Left lung (tissue), 10 donors: ENCODE measurements around the gene LRRC3. TPM values are rescaled to one million over a fixed set of nuclear protein-coding genes. Genes with fewer than 3 reads are reported as not detected.

Experiments used
- ATAC-seq: fragments of 200-7000 bp; cut with Tn5 transposase; one replicate; pipeline ENCODE4 v1.9.1; 2020; ENCODE audit warnings: moderate library complexity
- DNase-seq, 4 donors: peaks; one replicate each; pipeline ENCODE4 v3.0.0-alpha.2; 2013 to 2020
- H3K27ac ChIP-seq, 2 donors: fragments of 200-600 bp; sonication (generic) in 1 of 2; one replicate each; pipeline versions ENCODE4 v1.5.0 to v1.8.0; 2020 to 2021
- H3K27me3 ChIP-seq, 2 donors: fragments of 200-600 bp; sonication (generic) in 1 of 2; one replicate each; pipeline versions ENCODE4 v1.5.0 to v1.8.0; 2020 to 2021
- H3K36me3 ChIP-seq, 2 donors: fragments of 200-600 bp; sonication (generic) in 1 of 2; one replicate each; pipeline versions ENCODE4 v1.5.0 to v1.8.0; 2020 to 2021
- H3K4me1 ChIP-seq, 2 donors: fragments of 200-600 bp; one replicate each; pipeline ENCODE4 v1.8.0; 2021
- H3K4me3 ChIP-seq, 2 donors: fragments of 200-600 bp; sonication (generic) in 1 of 2; one replicate each; pipeline versions ENCODE4 v1.5.0 to v1.8.0; 2020 to 2021; ENCODE audit warnings: mild to moderate bottlenecking in 1 of 2
- H3K9me3 ChIP-seq, 2 donors: fragments of 200-600 bp; sonication (generic) in 1 of 2; one replicate each; pipeline versions ENCODE4 v1.5.0 to v1.8.0; 2020 to 2021
- CTCF ChIP-seq, 2 donors: fragments of 200-600 bp; sonication (generic) in 1 of 2; IDR thresholded peaks; one replicate each; pipeline versions ENCODE4 v1.5.0 to v1.8.0; 2021; ENCODE audit warnings: antibody characterized with exemption in 2 of 2
- intact Hi-C, 2 donors: fragments of 100-400 bp; cut with DNase I; formaldehyde crosslinking; loops; one replicate each; pipeline versions ENCODE4 v1.11.2 to v1.14.2; 2022
- polyA plus RNA-seq, 6 donors: library from polyadenylated mRNA; unstranded; fragments of 120-200 nt; gene quantifications; one replicate each; pipeline ENCODE4 v1.2.1, GENCODE V29; 2013; ENCODE audit not compliant: insufficient read length in 6 of 6
- total RNA-seq, 2 donors: library from RNA; stranded (reverse); fragmentation: NEBNext Ultra II Directional; extraction: Animal tissue kit (Norgen Biotek cat#: 25700); gene quantifications; one replicate each; pipeline ENCODE4 v1.2.1, GENCODE V29; 2021
- donor health status: DM: no; HTN: yes; CAD: no.
- donor health status: DM: no; HTN: no; CAD: no.

Gene LRRC3
- total and polyA plus RNA-seq, 8 donors, result 2.4 to 7.0 (median 6.0) TPM

- no peaks in the 10 kb centered on the region for H3K36me3 ChIP-seq
- TF ChIP-seq CTCF (IDR thresholded peaks at IDR 0.05), result no peak
- peaks cover 0 to 64% of the 10 kb centered on the region in 2 donors for H3K27me3 ChIP-seq
- DNase-seq, result peak in 1 of 4 donors; percentile 45
- no peaks in the 10 kb centered on the region for H3K9me3 ChIP-seq
- no peak for ATAC-seq
- no peak overlapping the region for H3K4me3 ChIP-seq
- H3K27ac ChIP-seq, result no peak overlapping the region
- H3K4me1 ChIP-seq, result peaks cover 0 to 8% of the 10 kb centered on the region in 2 donors
- intact Hi-C loops, result no loop called here
Observed at GRCh38 chr21:44508426-44508710, 53.1 kb downstream of the LRRC3 start.

- peaks cover 0 to 67% of the 10 kb centered on the region in 2 donors for H3K27me3 ChIP-seq
- intact Hi-C loops, result no loop called here
Observed at GRCh38 chr21:44508711-44509445, 53.6 kb downstream of the LRRC3 start.

GRCh38 chr21:44509539-44509938 is 54.2 kb downstream of the LRRC3 start:
- no peak overlapping the region for H3K4me3 ChIP-seq
- H3K4me1 ChIP-seq, result peaks cover 0 to 8% of the 10 kb centered on the region in 2 donors
- peaks cover 0 to 67% of the 10 kb centered on the region in 2 donors for H3K27me3 ChIP-seq
- intact Hi-C loops, result no loop called here
- H3K36me3 ChIP-seq, result no peaks in the 10 kb centered on the region
- ATAC-seq (peak; percentile 92), DNase-seq (peak in 2 of 4 donors; percentile 75 to 82)
- no peaks in the 10 kb centered on the region for H3K9me3 ChIP-seq
- peak in 1 of 2 donors; percentile 42 for TF ChIP-seq CTCF (IDR thresholded peaks at IDR 0.05)
- no peak overlapping the region for H3K27ac ChIP-seq

More at GRCh38 chr21:44508711-44509445, 53.6 kb downstream of the LRRC3 start:
- TF ChIP-seq CTCF (IDR thresholded peaks at IDR 0.05), result no peak
- peaks cover 0 to 8% of the 10 kb centered on the region in 2 donors for H3K4me1 ChIP-seq
- no peak overlapping the region for H3K27ac ChIP-seq
- no peaks in the 10 kb centered on the region for H3K9me3 ChIP-seq
- ATAC-seq (no peak), DNase-seq (peak in 1 of 4 donors; percentile 50)
- no peaks in the 10 kb centered on the region for H3K36me3 ChIP-seq
- no peak overlapping the region for H3K4me3 ChIP-seq

- H3K4me3 ChIP-seq, result no peak overlapping the region
- H3K36me3 ChIP-seq, result no peaks in the 10 kb centered on the region
- H3K27me3 ChIP-seq, result peaks cover 0 to 67% of the 10 kb centered on the region in 2 donors
- H3K9me3 ChIP-seq, result no peaks in the 10 kb centered on the region
- no peak overlapping the region for H3K27ac ChIP-seq
- intact Hi-C loops, result no loop called here
- peaks cover 0 to 8% of the 10 kb centered on the region in 2 donors for H3K4me1 ChIP-seq
- no peak for ATAC-seq
- DNase-seq, result peak in 1 of 4 donors; percentile 60
- TF ChIP-seq CTCF (IDR thresholded peaks at IDR 0.05), result no peak
Observed at GRCh38 chr21:44510109-44510507, 54.8 kb downstream of the LRRC3 start.

- Histone ChIP-seq H3K36me3 (no peaks in the 10 kb centered on the region), H3K4me3 (no peak overlapping the region), H3K27me3 (peaks cover 0 to 67% of the 10 kb centered on the region in 2 donors), H3K4me1 (peaks cover 0 to 8% of the 10 kb centered on the region in 2 donors), H3K27ac (no peak overlapping the region), H3K9me3 (no peaks in the 10 kb centered on the region)
- intact Hi-C loops, result no loop called here
- peak; percentile 56 to 75 for TF ChIP-seq CTCF (IDR thresholded peaks at IDR 0.05)
- ATAC-seq (peak; percentile 86), DNase-seq (peak in 3 of 4 donors; percentile 50 to 91 (median 63))
Observed at GRCh38 chr21:44510508-44511218, 55.4 kb downstream of the LRRC3 start.
